GM12878 (cell line): ENCODE measurements around the gene RPL21. TPM values are rescaled to one million over a fixed set of nuclear protein-coding genes. Genes with fewer than 3 reads are reported as not detected.

Experiments used
- ATAC-seq: fragments of 200-7000 bp; cut with Tn5 transposase; 3 replicates; pipeline ENCODE4 v1.9.1; 2020; ENCODE audit warnings: mild to moderate bottlenecking, moderate library complexity
- BruUV-seq: library from RNA; stranded (reverse); fragments of 400-500 nt; replicated peaks from 2 replicates; lab custom pipeline; 2021; lab: Mats Ljungman, UMichigan
- CTCF ChIA-PET: fragments of 300-600 bp; sonication (Branson Sonifier 250); formaldehyde crosslinking; extraction: SDS; loops from one replicate; lab custom pipeline; 2021; ENCODE audit warnings: inconsistent platforms; lab: Yijun Ruan, JAX
- POLR2A ChIA-PET: fragments of 350-600 bp; formaldehyde crosslinking; extraction: SDS; loops from one replicate; lab custom pipeline; 2021; ENCODE audit warnings: inconsistent platforms; lab: Charles Lee
- RAD21 ChIA-PET: fragments of 300-600 bp; sonication (Branson Sonifier 250); formaldehyde crosslinking; loops from one replicate; lab custom pipeline; 2023; ENCODE audit warnings: antibody characterized with exemption; ENCODE audit not compliant: unreplicated experiment; lab: Charles Lee
- SMC1A ChIA-PET: fragments of 300-600 bp; sonication (Branson Sonifier 250); formaldehyde crosslinking; loops from one replicate; lab custom pipeline; 2023; ENCODE audit not compliant: unreplicated experiment, uncharacterized antibody; lab: Charles Lee
- DNase-seq: peaks from one replicate; pipeline ENCODE4 v3.0.0-alpha.2; 2011; ENCODE audit warnings: low read depth, low spot score
- FAIRE-seq: peaks from 3 replicates; lab custom pipeline; 2011; peaks lifted over from hg19 to GRCh38; lab: Jason Lieb, UNC
- H2AFZ ChIP-seq: 2 replicates; pipeline ENCODE4 v1.6.0; 2011; ENCODE audit warnings: low read depth, low read length, control low read depth; ENCODE audit not compliant: control insufficient read depth
- H3K27ac ChIP-seq: 2 replicates; pipeline ENCODE4 v1.5.1; 2011; ENCODE audit warnings: control low read depth; ENCODE audit not compliant: control insufficient read depth, insufficient read depth
- H3K27me3 ChIP-seq, 2 experiments: replicated peaks in 1 of 2; 2 replicates each; pipeline versions ENCODE4 v1.6.0 to v1.6.1; 2011; ENCODE audit warnings: low read length in 1 of 2; ENCODE audit not compliant: control insufficient read depth in 2 of 2, insufficient read depth in 2 of 2
- H3K36me3 ChIP-seq, 2 experiments: 2 replicates each; pipeline ENCODE4 v1.5.1; 2011; ENCODE audit warnings: low read length in 1 of 2; ENCODE audit not compliant: control insufficient read depth in 2 of 2, insufficient read depth in 2 of 2
- H3K4me1 ChIP-seq: 2 replicates; pipeline ENCODE4 v1.6.1; 2011; ENCODE audit warnings: mild to moderate bottlenecking, low read length, moderate library complexity, mixed read lengths; ENCODE audit not compliant: control insufficient read depth, insufficient read depth
- H3K4me2 ChIP-seq: 2 replicates; pipeline ENCODE4 v1.6.0; 2011; ENCODE audit warnings: control low read depth; ENCODE audit not compliant: control insufficient read depth, insufficient read depth
- H3K4me3 ChIP-seq: fragments of 200-600 bp; sonication (generic); 2 replicates; pipeline ENCODE4 v1.5.1; 2016
- H3K79me2 ChIP-seq: 2 replicates; pipeline ENCODE4 v1.6.0; 2011; ENCODE audit warnings: low read length; ENCODE audit not compliant: control insufficient read depth, insufficient read depth
- H3K9ac ChIP-seq: 2 replicates; pipeline ENCODE4 v1.8.0; 2011; ENCODE audit warnings: low read length, control low read depth, mixed read lengths; ENCODE audit not compliant: control insufficient read depth, insufficient read depth
- H3K9me3 ChIP-seq: replicated peaks from 3 replicates; pipeline ENCODE4 v1.5.1; 2011; ENCODE audit warnings: mild to moderate bottlenecking, low read length; ENCODE audit not compliant: control insufficient read depth, insufficient read depth
- H4K20me1 ChIP-seq: 2 replicates; pipeline ENCODE4 v1.6.0; 2011; ENCODE audit not compliant: control insufficient read depth, insufficient read depth
- EP300 ChIP-seq, 2 experiments: fragments of 150-350 bp in 1 of 2; IDR thresholded peaks; 2 replicates each; pipeline ENCODE4 v1.6.1; 2011 to 2012; ENCODE audit warnings: low read depth in 2 of 2, low read length in 2 of 2, borderline replicate concordance in 1 of 2, improper control_type of control experiment in 1 of 2, inconsistent platforms in 1 of 2; ENCODE audit not compliant: control insufficient read depth in 1 of 2
- PAX8 ChIP-seq: fragments of 450-650 bp; IDR thresholded peaks from 2 replicates; pipeline ENCODE4 v1.6.1; 2017; ENCODE audit warnings: mild to moderate bottlenecking, moderate library complexity
- SUPT20H ChIP-seq: IDR thresholded peaks from 2 replicates; pipeline ENCODE4 v1.6.1; 2011; ENCODE audit warnings: low read depth, mild to moderate bottlenecking, low read length, moderate library complexity, borderline replicate concordance; ENCODE audit not compliant: control insufficient read depth
- WRNIP1 ChIP-seq: IDR thresholded peaks from 2 replicates; pipeline ENCODE4 v1.6.1; 2011; ENCODE audit warnings: low read depth, low read length, improper control_type of control experiment, borderline replicate concordance
- ZSCAN29 ChIP-seq: fragments of 450-650 bp; IDR thresholded peaks from 2 replicates; pipeline ENCODE4 v1.6.1; 2017; ENCODE audit warnings: mild to moderate bottlenecking, moderate library complexity
- WGBS: methylation state at CpG from one replicate; pipeline ENCODE4 v1.1.6; 2016; ENCODE audit warnings: low lambda C conversion rate; ENCODE audit not compliant: insufficient replicate concordance, insufficient coverage; ENCODE audit errors: missing lambda C conversion rate; 5-methylcytosine and 5-hydroxymethylcytosine counted together
- in situ Hi-C: fragments of 300-500 bp; cut with MboI; formaldehyde crosslinking; loops from 9 replicates; pipeline ENCODE4 v1.14.3; 2018; ENCODE audit warnings: mixed read lengths
- intact Hi-C: fragments of 100-400 bp; cut with micrococcal nuclease; formaldehyde crosslinking; loops from one replicate; pipeline ENCODE4 v1.14.2; 2022; ENCODE audit not compliant: unreplicated experiment
- polyA plus RNA-seq, 11 experiments: library from polyadenylated mRNA; depleted of rRNA in 4 of 11; unstranded in 6 of 11; stranded (reverse) in 5 of 11; fragments of >200 nt; fragmentation: Nextera tagmentation in 4 of 11; fragmentation: Illumina TruSeq in 1 of 11; extraction: Ambion mirVana in 4 of 11; extraction: Trizol in 1 of 11; gene quantifications; 1 replicate in 1 of 11; 2 replicates in 10 of 11; pipeline versions ENCODE4 v1.2.1 to v1.2.3, GENCODE V29; 2011 to 2016; ENCODE audit warnings: inconsistent platforms in 2 of 11, missing spikeins in 2 of 11, low read depth in 1 of 11
- total RNA-seq, 4 experiments: library from RNA; depleted of rRNA in 3 of 4; stranded (reverse); fragments of >200 nt in 3 of 4; fragmentation: Illumina TruSeq in 1 of 4; extraction: Trizol in 1 of 4; gene quantifications; 2 replicates each; pipeline versions ENCODE4 v1.2.1 to v1.2.3, GENCODE V29; 2013 to 2021
- TF ChIP-seq, protein P1 (sequence below): fragments of 150-350 bp; IDR thresholded peaks from 2 replicates; pipeline ENCODE4 v1.6.1; 2014; ENCODE audit warnings: mild to moderate bottlenecking, low read depth, low read length
- TF ChIP-seq, protein P2 (sequence below): IDR thresholded peaks from 2 replicates; pipeline ENCODE4 v1.6.1; 2011; ENCODE audit warnings: mild to moderate bottlenecking, low read depth, low read length, moderate library complexity; ENCODE audit not compliant: insufficient replicate concordance

RPL21 gene
- total and polyA plus RNA-seq, 10 of the 15 experiments (the other 5 are each of a cell fraction or from before 2014, with no cell fraction given): 817 to 9,760 (median 1,698) TPM

DNA sequence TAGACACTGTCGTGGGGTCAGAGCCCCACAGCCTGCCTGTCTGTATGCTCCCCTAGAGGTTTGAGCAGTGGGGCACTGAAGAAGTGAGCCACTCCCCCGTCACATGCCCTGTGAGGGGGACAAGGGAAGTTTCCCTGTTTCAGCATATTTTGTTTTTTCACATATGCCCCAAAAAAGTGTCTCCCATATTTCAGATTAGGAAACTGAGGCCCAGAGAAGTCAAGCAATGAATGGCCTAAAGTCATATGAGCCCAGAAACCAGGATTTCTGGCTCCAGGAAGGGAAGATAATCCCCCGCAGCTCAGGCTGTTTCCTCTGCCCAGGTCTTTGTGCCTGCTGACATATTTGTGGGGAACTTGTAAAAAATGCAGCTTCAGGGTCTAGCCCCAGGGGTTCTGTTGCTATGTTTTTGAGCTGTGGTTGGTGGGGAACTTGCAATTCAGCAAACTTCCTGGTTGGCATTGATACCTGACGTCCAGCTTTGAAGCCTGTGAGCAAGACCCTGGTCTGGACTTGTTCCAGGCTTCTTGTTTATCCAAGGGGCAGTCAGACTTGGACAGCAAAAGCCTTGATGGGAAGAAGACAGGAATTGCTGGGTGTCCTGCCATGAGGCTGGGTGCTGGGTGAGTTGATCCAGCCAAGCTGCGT, 28.8 kb downstream of the RPL21 start:
- TF ChIP-seq, protein P1, sequence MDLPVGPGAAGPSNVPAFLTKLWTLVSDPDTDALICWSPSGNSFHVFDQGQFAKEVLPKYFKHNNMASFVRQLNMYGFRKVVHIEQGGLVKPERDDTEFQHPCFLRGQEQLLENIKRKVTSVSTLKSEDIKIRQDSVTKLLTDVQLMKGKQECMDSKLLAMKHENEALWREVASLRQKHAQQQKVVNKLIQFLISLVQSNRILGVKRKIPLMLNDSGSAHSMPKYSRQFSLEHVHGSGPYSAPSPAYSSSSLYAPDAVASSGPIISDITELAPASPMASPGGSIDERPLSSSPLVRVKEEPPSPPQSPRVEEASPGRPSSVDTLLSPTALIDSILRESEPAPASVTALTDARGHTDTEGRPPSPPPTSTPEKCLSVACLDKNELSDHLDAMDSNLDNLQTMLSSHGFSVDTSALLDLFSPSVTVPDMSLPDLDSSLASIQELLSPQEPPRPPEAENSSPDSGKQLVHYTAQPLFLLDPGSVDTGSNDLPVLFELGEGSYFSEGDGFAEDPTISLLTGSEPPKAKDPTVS: no peak
- no peak for TF ChIP-seq ZSCAN29
- TF ChIP-seq PAX8: no peak
- TF ChIP-seq, protein P2, sequence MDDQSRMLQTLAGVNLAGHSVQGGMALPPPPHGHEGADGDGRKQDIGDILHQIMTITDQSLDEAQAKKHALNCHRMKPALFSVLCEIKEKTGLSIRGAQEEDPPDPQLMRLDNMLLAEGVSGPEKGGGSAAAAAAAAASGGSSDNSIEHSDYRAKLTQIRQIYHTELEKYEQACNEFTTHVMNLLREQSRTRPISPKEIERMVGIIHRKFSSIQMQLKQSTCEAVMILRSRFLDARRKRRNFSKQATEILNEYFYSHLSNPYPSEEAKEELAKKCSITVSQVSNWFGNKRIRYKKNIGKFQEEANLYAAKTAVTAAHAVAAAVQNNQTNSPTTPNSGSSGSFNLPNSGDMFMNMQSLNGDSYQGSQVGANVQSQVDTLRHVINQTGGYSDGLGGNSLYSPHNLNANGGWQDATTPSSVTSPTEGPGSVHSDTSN: no peak
- TF ChIP-seq WRNIP1: no peak
- TF ChIP-seq EP300 (IDR thresholded peaks at IDR 0.05; ENCODE audit: borderline replicate concordance in 1 of 2, control insufficient read depth in 1 of 2, low read depth in 2 of 2, low read length in 2 of 2): no peak
- no peak for TF ChIP-seq SUPT20H
- intact Hi-C loops (no loop called here), in situ Hi-C loops (loop anchor here (5.0 kb wide), 1 partner anchor 293 kb away; no protein-coding TSS in a partner anchor)
- ChIA-PET RAD21 (interaction anchor here (1.1 to 1.2 kb wide), 2 partner anchors 295 to 333 kb away, joined by 4 to 5 read pairs; no protein-coding TSS in a partner anchor), POLR2A (no interaction called here), SMC1A (interaction anchor here (0.6 to 5.7 kb wide), 3 partner anchors 16 to 1199 kb away, joined by 3 to 35 read pairs (median 4); no protein-coding TSS in a partner anchor), CTCF (interaction anchor here (1.6 to 3.0 kb wide), 3 partner anchors 9 to 295 kb away, joined by 5 to 19 read pairs (median 8); partner anchors contain the start of gene RASL11A)
- H3K79me2 ChIP-seq: no peaks in the 10 kb centered on the region
- no peak overlapping the region for H3K9ac ChIP-seq
- no peaks in the 10 kb centered on the region for H3K9me3 ChIP-seq
- DNase-seq: no peak
- H2AFZ ChIP-seq: no peak overlapping the region
- H3K4me3 ChIP-seq: no peak overlapping the region
- FAIRE-seq: no peak
- no peaks in the 10 kb centered on the region; a peak in 1 of 4 replicates for H3K27me3 ChIP-seq
- no peak for ATAC-seq
- no peaks in the 10 kb centered on the region for H4K20me1 ChIP-seq
- 29% methylated on average over 5 of the region's 5 CpGs for WGBS
- H3K4me2 ChIP-seq: no peak overlapping the region
- no peaks in the 10 kb centered on the region for H3K36me3 ChIP-seq
- no TSS peak for BruUV-seq
- no peak overlapping the region for H3K27ac ChIP-seq
- no peaks in the 10 kb centered on the region for H3K4me1 ChIP-seq
